GM12878 (cell line): ENCODE measurements around the gene ESRRB. TPM values are rescaled to one million over a fixed set of nuclear protein-coding genes. Genes with fewer than 3 reads are reported as not detected.

Experiments
- ATAC-seq: fragments of 200-7000 bp; cut with Tn5 transposase; 3 replicates; pipeline ENCODE4 v1.9.1; 2020; ENCODE audit warnings: mild to moderate bottlenecking, moderate library complexity
- BruUV-seq: library from RNA; stranded (reverse); fragments of 400-500 nt; replicated peaks from 2 replicates; lab custom pipeline; 2021; lab: Mats Ljungman, UMichigan
- CTCF ChIA-PET: fragments of 300-600 bp; sonication (Branson Sonifier 250); formaldehyde crosslinking; extraction: SDS; loops from one replicate; lab custom pipeline; 2021; ENCODE audit warnings: inconsistent platforms; lab: Yijun Ruan, JAX
- POLR2A ChIA-PET: fragments of 350-600 bp; formaldehyde crosslinking; extraction: SDS; loops from one replicate; lab custom pipeline; 2021; ENCODE audit warnings: inconsistent platforms; lab: Charles Lee
- RAD21 ChIA-PET: fragments of 300-600 bp; sonication (Branson Sonifier 250); formaldehyde crosslinking; loops from one replicate; lab custom pipeline; 2023; ENCODE audit warnings: antibody characterized with exemption; ENCODE audit not compliant: unreplicated experiment; lab: Charles Lee
- SMC1A ChIA-PET: fragments of 300-600 bp; sonication (Branson Sonifier 250); formaldehyde crosslinking; loops from one replicate; lab custom pipeline; 2023; ENCODE audit not compliant: unreplicated experiment, uncharacterized antibody; lab: Charles Lee
- DNase-seq: peaks from one replicate; pipeline ENCODE4 v3.0.0-alpha.2; 2011; ENCODE audit warnings: low read depth, low spot score
- FAIRE-seq: peaks from 3 replicates; lab custom pipeline; 2011; peaks lifted over from hg19 to GRCh38; lab: Jason Lieb, UNC
- H2AFZ ChIP-seq: 2 replicates; pipeline ENCODE4 v1.6.0; 2011; ENCODE audit warnings: low read depth, low read length, control low read depth; ENCODE audit not compliant: control insufficient read depth
- H3K27ac ChIP-seq: 2 replicates; pipeline ENCODE4 v1.5.1; 2011; ENCODE audit warnings: control low read depth; ENCODE audit not compliant: control insufficient read depth, insufficient read depth
- H3K27me3 ChIP-seq, 2 experiments: replicated peaks in 1 of 2; 2 replicates each; pipeline versions ENCODE4 v1.6.0 to v1.6.1; 2011; ENCODE audit warnings: low read length in 1 of 2; ENCODE audit not compliant: control insufficient read depth in 2 of 2, insufficient read depth in 2 of 2
- H3K36me3 ChIP-seq, 2 experiments: 2 replicates each; pipeline ENCODE4 v1.5.1; 2011; ENCODE audit warnings: low read length in 1 of 2; ENCODE audit not compliant: control insufficient read depth in 2 of 2, insufficient read depth in 2 of 2
- H3K4me1 ChIP-seq: 2 replicates; pipeline ENCODE4 v1.6.1; 2011; ENCODE audit warnings: mild to moderate bottlenecking, low read length, moderate library complexity, mixed read lengths; ENCODE audit not compliant: control insufficient read depth, insufficient read depth
- H3K4me2 ChIP-seq: 2 replicates; pipeline ENCODE4 v1.6.0; 2011; ENCODE audit warnings: control low read depth; ENCODE audit not compliant: control insufficient read depth, insufficient read depth
- H3K4me3 ChIP-seq: fragments of 200-600 bp; sonication (generic); 2 replicates; pipeline ENCODE4 v1.5.1; 2016
- H3K79me2 ChIP-seq: 2 replicates; pipeline ENCODE4 v1.6.0; 2011; ENCODE audit warnings: low read length; ENCODE audit not compliant: control insufficient read depth, insufficient read depth
- H3K9ac ChIP-seq: 2 replicates; pipeline ENCODE4 v1.8.0; 2011; ENCODE audit warnings: low read length, control low read depth, mixed read lengths; ENCODE audit not compliant: control insufficient read depth, insufficient read depth
- H3K9me3 ChIP-seq: replicated peaks from 3 replicates; pipeline ENCODE4 v1.5.1; 2011; ENCODE audit warnings: mild to moderate bottlenecking, low read length; ENCODE audit not compliant: control insufficient read depth, insufficient read depth
- H4K20me1 ChIP-seq: 2 replicates; pipeline ENCODE4 v1.6.0; 2011; ENCODE audit not compliant: control insufficient read depth, insufficient read depth
- CBX5 ChIP-seq: sonication (generic); IDR thresholded peaks from 2 replicates; pipeline ENCODE4 v1.6.1; 2016; ENCODE audit warnings: low read depth, moderate library complexity, mild to moderate bottlenecking, inconsistent platforms
- GABPA ChIP-seq: IDR thresholded peaks from 2 replicates; pipeline ENCODE4 v1.6.1; 2014; ENCODE audit warnings: antibody characterized with exemption, low read depth, mild to moderate bottlenecking, inconsistent platforms
- IKZF2 ChIP-seq, 2 experiments: fragments of 450-650 bp; IDR thresholded peaks; 2 replicates each; pipeline ENCODE4 v1.6.1; 2017; ENCODE audit warnings: mild to moderate bottlenecking in 2 of 2, moderate library complexity in 2 of 2
- MXI1 ChIP-seq: fragments of 150-350 bp; IDR thresholded peaks from 2 replicates; pipeline ENCODE4 v1.6.1; 2011; ENCODE audit warnings: low read depth, mild to moderate bottlenecking, inconsistent platforms, low read length, improper control_type of control experiment
- RBBP5 ChIP-seq: fragments of 200-600 bp; sonication (generic); conservative IDR thresholded peaks from 2 replicates; pipeline ENCODE4 v1.6.1; 2016
- RFX5 ChIP-seq: IDR thresholded peaks from 2 replicates; pipeline ENCODE4 v1.6.1; 2011; ENCODE audit warnings: low read depth, low read length, improper control_type of control experiment
- SIX5 ChIP-seq: IDR thresholded peaks from 2 replicates; pipeline ENCODE4 v1.6.1; 2011; ENCODE audit warnings: mild to moderate bottlenecking, low read depth, low read length, moderate library complexity; ENCODE audit not compliant: severe bottlenecking
- ZBTB33 ChIP-seq: fragments of 450-650 bp; IDR thresholded peaks from 2 replicates; pipeline ENCODE4 v1.6.1; 2017; ENCODE audit warnings: mild to moderate bottlenecking
- WGBS: methylation state at CpG from one replicate; pipeline ENCODE4 v1.1.6; 2016; ENCODE audit warnings: low lambda C conversion rate; ENCODE audit not compliant: insufficient replicate concordance, insufficient coverage; ENCODE audit errors: missing lambda C conversion rate; 5-methylcytosine and 5-hydroxymethylcytosine counted together
- in situ Hi-C: fragments of 300-500 bp; cut with MboI; formaldehyde crosslinking; loops from 9 replicates; pipeline ENCODE4 v1.14.3; 2018; ENCODE audit warnings: mixed read lengths
- intact Hi-C: fragments of 100-400 bp; cut with micrococcal nuclease; formaldehyde crosslinking; loops from one replicate; pipeline ENCODE4 v1.14.2; 2022; ENCODE audit not compliant: unreplicated experiment
- polyA plus RNA-seq, 11 experiments: library from polyadenylated mRNA; depleted of rRNA in 4 of 11; unstranded in 6 of 11; stranded (reverse) in 5 of 11; fragments of >200 nt; fragmentation: Nextera tagmentation in 4 of 11; fragmentation: Illumina TruSeq in 1 of 11; extraction: Ambion mirVana in 4 of 11; extraction: Trizol in 1 of 11; gene quantifications; 1 replicate in 1 of 11; 2 replicates in 10 of 11; pipeline versions ENCODE4 v1.2.1 to v1.2.3, GENCODE V29; 2011 to 2016; ENCODE audit warnings: inconsistent platforms in 2 of 11, missing spikeins in 2 of 11, low read depth in 1 of 11
- total RNA-seq, 4 experiments: library from RNA; depleted of rRNA in 3 of 4; stranded (reverse); fragments of >200 nt in 3 of 4; fragmentation: Illumina TruSeq in 1 of 4; extraction: Trizol in 1 of 4; gene quantifications; 2 replicates each; pipeline versions ENCODE4 v1.2.1 to v1.2.3, GENCODE V29; 2013 to 2021
- TF ChIP-seq, protein P1 (sequence below): IDR thresholded peaks from 2 replicates; pipeline ENCODE4 v1.6.1; 2012; ENCODE audit warnings: mild to moderate bottlenecking, low read depth, low read length
- TF ChIP-seq, protein P2 (sequence below): fragments of 450-650 bp; conservative IDR thresholded peaks from 2 replicates; pipeline ENCODE4 v1.6.1; 2017; ENCODE audit warnings: mild to moderate bottlenecking, moderate library complexity

ESRRB gene
- total and polyA plus RNA-seq, 10 of the 15 experiments (the other 5 are each of a cell fraction or from before 2014, with no cell fraction given), result 0.03 to 0.73 (median 0.11) TPM; not detected in 6

- Histone ChIP-seq H3K79me2 (no peaks in the 10 kb centered on the region), H3K36me3 (no peaks in the 10 kb centered on the region), H3K27ac (no peak overlapping the region), H3K9me3 (no peaks in the 10 kb centered on the region), H3K27me3 (no peaks in the 10 kb centered on the region; a peak in 1 of 4 replicates), H3K9ac (no peak overlapping the region), H4K20me1 (no peaks in the 10 kb centered on the region), H3K4me3 (no peak overlapping the region), H3K4me1 (no peaks in the 10 kb centered on the region), H2AFZ (no peak overlapping the region), H3K4me2 (no peak overlapping the region)
- FAIRE-seq, result no peak
- RAD21 ChIA-PET, result no interaction called here
- SMC1A ChIA-PET, result interaction anchor here (0.6 kb wide), 1 partner anchor 157 kb away, joined by 3 read pairs; no protein-coding TSS in a partner anchor
- in situ Hi-C loops (no loop called here), intact Hi-C loops (no loop called here)
- DNase-seq, result no peak
- POLR2A ChIA-PET, result no interaction called here
- WGBS, result 37% methylated on average over 8 of the region's 8 CpGs
- TF ChIP-seq MXI1, result no peak
- TF ChIP-seq RFX5, result no peak
- ATAC-seq, result no peak
- CTCF ChIA-PET, result interaction anchor here (0.5 to 1.0 kb wide), 3 partner anchors 45 to 100 kb away, joined by 3 to 4 read pairs (median 3); no protein-coding TSS in a partner anchor
- BruUV-seq, result no TSS peak
Measured at GRCh38 chr14:76547831-76548230, 171.9 kb downstream of the ESRRB start.

DNA sequence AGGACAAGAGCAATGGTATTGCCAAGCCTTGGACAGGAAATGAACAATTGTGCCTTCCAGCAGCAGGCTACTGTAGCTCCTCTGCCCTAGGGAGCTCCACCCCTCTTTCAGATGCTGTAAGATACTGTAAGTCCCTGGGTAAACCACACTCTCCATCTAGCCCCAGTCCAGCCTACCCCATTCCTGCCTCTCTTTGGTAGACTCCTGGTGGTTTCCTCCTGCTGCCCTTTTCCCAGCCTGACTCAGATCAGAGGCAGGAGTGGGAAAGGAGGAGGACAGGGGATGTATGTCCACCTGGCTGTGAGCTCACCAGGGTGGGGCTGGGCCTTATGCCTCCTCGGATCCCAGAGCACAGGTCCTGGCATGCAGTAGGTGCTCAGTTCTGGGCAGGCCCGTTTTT, 174.6 kb downstream of the ESRRB start:
- Histone ChIP-seq H3K36me3 (no peaks in the 10 kb centered on the region), H3K9ac (no peak overlapping the region), H3K27ac (no peak overlapping the region), H3K4me2 (no peak overlapping the region), H3K9me3 (no peaks in the 10 kb centered on the region), H3K4me3 (no peak overlapping the region), H3K4me1 (no peaks in the 10 kb centered on the region), H3K79me2 (no peaks in the 10 kb centered on the region), H2AFZ (no peak overlapping the region), H3K27me3 (no peaks in the 10 kb centered on the region), H4K20me1 (no peaks in the 10 kb centered on the region)
- CTCF ChIA-PET, result interaction anchor here (1.4 to 1.8 kb wide), 3 partner anchors 95 to 500 kb away, joined by 4 read pairs; no protein-coding TSS in a partner anchor
- ATAC-seq (no peak), FAIRE-seq (no peak), DNase-seq (no peak)
- SMC1A ChIA-PET, result no interaction called here
- no TSS peak for BruUV-seq
- 50% methylated on average over 2 of the region's 2 CpGs for WGBS
- intact Hi-C loops, result no loop called here
- in situ Hi-C loops, result no loop called here
- RAD21 ChIA-PET, result no interaction called here
- POLR2A ChIA-PET, result no interaction called here
- TF ChIP-seq, protein P1, sequence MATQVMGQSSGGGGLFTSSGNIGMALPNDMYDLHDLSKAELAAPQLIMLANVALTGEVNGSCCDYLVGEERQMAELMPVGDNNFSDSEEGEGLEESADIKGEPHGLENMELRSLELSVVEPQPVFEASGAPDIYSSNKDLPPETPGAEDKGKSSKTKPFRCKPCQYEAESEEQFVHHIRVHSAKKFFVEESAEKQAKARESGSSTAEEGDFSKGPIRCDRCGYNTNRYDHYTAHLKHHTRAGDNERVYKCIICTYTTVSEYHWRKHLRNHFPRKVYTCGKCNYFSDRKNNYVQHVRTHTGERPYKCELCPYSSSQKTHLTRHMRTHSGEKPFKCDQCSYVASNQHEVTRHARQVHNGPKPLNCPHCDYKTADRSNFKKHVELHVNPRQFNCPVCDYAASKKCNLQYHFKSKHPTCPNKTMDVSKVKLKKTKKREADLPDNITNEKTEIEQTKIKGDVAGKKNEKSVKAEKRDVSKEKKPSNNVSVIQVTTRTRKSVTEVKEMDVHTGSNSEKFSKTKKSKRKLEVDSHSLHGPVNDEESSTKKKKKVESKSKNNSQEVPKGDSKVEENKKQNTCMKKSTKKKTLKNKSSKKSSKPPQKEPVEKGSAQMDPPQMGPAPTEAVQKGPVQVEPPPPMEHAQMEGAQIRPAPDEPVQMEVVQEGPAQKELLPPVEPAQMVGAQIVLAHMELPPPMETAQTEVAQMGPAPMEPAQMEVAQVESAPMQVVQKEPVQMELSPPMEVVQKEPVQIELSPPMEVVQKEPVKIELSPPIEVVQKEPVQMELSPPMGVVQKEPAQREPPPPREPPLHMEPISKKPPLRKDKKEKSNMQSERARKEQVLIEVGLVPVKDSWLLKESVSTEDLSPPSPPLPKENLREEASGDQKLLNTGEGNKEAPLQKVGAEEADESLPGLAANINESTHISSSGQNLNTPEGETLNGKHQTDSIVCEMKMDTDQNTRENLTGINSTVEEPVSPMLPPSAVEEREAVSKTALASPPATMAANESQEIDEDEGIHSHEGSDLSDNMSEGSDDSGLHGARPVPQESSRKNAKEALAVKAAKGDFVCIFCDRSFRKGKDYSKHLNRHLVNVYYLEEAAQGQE, result no peak
- TF ChIP-seq IKZF2 (IDR thresholded peaks at IDR 0.05), result no peak
- TF ChIP-seq RBBP5, result no peak
- TF ChIP-seq, protein P2, sequence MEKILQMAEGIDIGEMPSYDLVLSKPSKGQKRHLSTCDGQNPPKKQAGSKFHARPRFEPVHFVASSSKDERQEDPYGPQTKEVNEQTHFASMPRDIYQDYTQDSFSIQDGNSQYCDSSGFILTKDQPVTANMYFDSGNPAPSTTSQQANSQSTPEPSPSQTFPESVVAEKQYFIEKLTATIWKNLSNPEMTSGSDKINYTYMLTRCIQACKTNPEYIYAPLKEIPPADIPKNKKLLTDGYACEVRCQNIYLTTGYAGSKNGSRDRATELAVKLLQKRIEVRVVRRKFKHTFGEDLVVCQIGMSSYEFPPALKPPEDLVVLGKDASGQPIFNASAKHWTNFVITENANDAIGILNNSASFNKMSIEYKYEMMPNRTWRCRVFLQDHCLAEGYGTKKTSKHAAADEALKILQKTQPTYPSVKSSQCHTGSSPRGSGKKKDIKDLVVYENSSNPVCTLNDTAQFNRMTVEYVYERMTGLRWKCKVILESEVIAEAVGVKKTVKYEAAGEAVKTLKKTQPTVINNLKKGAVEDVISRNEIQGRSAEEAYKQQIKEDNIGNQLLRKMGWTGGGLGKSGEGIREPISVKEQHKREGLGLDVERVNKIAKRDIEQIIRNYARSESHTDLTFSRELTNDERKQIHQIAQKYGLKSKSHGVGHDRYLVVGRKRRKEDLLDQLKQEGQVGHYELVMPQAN, result no peak
- no peak for TF ChIP-seq GABPA
- TF ChIP-seq CBX5, result no peak
- TF ChIP-seq ZBTB33, result no peak
- TF ChIP-seq SIX5, result no peak
